Activated T-cell treated with anti-CD3 and anti-CD28 coated beads, Interleukin-2, amount 50 U/mL, for 1 hour (primary cell): ENCODE results near the gene SLC4A1AP.
"Not testable (repeated sequence)": the region's sequence is repeated elsewhere in the genome, so short reads cannot be mapped to it uniquely, and the experiment has no call there.

Experiments
- DNase-seq: peaks from one replicate; pipeline ENCODE4 v3.0.0-alpha.2; 2020

SLC4A1AP gene, protein sequence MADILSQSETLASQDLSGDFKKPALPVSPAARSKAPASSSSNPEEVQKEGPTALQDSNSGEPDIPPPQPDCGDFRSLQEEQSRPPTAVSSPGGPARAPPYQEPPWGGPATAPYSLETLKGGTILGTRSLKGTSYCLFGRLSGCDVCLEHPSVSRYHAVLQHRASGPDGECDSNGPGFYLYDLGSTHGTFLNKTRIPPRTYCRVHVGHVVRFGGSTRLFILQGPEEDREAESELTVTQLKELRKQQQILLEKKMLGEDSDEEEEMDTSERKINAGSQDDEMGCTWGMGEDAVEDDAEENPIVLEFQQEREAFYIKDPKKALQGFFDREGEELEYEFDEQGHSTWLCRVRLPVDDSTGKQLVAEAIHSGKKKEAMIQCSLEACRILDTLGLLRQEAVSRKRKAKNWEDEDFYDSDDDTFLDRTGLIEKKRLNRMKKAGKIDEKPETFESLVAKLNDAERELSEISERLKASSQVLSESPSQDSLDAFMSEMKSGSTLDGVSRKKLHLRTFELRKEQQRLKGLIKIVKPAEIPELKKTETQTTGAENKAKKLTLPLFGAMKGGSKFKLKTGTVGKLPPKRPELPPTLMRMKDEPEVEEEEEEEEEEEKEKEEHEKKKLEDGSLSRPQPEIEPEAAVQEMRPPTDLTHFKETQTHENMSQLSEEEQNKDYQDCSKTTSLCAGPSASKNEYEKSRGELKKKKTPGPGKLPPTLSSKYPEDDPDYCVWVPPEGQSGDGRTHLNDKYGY

GRCh38 chr2:27663285-27664153 lies at the start of gene SLC4A1AP, which contains the start of gene SUPT7L:
TSS of gene SLC4A1AP (plus strand) at chr2:27663889. CDS start at chr2:27663915, 26 bp downstream.
TSS of gene SUPT7L (minus strand) at chr2:27663614. CDS start at chr2:27662192, 1,422 bp downstream.
- peak; percentile 82 for DNase-seq

- no peak for DNase-seq
These were observed 49.7 kb upstream of the SLC4A1AP start for GRCh38 chr2:27613985-27614384.

DNA sequence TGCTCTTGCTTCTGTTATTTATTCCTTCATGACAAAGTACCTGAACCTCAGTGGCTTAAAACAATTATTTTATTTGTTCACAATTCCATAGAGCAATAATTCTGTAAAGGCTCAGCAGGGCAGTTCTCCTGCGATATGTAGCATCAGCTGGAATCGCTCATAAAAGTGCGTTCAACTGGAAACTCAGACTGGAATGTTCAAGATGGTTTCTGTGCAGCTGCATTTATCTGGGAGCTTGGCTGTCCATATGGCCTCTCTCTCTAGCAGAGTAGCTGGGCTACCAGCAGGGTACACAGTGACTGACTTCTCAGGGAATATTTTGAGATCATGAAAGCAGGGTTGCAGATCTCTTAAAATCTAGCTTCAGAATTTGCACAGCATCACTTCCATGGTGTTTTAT lies 48.4 kb upstream of the SLC4A1AP start:
- DNase-seq, result no peak

- no peak for DNase-seq
These were observed 42.2 kb upstream of the SLC4A1AP start for GRCh38 chr2:27621524-27621923.

DNA sequence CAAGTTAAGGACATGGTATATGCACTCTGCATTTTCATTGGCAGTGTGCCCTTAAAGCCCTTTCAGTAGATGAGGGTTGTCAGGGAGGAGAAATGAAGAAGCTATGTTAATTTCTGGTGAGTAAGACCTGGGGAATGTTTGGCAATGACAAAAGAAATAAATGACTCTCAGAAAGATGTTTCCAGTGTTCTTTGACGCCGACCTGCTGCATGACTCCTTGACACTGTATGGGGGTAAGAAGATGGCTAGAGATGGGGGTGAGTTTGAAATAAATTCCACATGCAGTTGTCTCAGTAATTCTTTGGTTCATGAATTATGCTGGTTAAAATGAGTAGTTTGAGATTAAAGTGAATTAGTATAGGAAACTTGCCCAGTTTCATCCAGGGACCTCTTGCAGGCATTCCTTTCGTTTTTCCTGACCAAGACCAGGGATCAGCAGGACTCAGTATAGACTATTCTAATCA lies 40.7 kb upstream of the SLC4A1AP start:
- no peak for DNase-seq

- no peak for DNase-seq
These were observed 38.7 kb upstream of the SLC4A1AP start for GRCh38 chr2:27624943-27625342.

GRCh38 chr2:27626323-27626722 lies 37.4 kb upstream of the SLC4A1AP start:
- not testable (repeated sequence) for DNase-seq

DNA sequence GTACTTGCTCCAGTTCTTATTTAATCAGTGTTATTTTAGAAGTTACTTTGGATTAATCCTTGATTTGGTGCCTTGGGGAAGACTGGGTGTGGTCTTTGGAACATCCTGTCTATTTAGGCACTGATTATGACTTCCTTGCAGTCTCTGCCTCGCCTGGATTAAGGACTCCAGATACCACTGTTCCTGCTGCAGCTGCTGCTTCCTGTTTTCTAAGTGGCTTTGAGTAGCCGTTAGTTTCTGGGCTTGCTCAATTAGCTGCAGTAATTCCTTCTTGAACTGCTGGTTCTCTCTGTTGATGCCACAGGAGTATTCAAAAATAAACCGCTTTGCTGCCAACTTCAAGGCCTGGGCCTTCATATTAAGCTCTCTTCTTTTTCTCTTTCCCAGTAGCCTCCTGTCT lies 36.8 kb upstream of the SLC4A1AP start:
- not testable (repeated sequence) for DNase-seq

- DNase-seq, result no peak
These were observed 35.5 kb upstream of the SLC4A1AP start for GRCh38 chr2:27627963-27628766.

GRCh38 chr2:27628767-27629709 lies 34.7 kb upstream of the SLC4A1AP start, which contains the start of the genes CCDC121 and GPN1:
TSS of gene CCDC121 (minus strand) at chr2:27629012. CDS start at chr2:27627799, 1,213 bp downstream.
TSS of gene GPN1 (plus strand) at chr2:27629050. CDS start at chr2:27629059, 9 bp downstream.
- DNase-seq, result peak; percentile 92

DNA sequence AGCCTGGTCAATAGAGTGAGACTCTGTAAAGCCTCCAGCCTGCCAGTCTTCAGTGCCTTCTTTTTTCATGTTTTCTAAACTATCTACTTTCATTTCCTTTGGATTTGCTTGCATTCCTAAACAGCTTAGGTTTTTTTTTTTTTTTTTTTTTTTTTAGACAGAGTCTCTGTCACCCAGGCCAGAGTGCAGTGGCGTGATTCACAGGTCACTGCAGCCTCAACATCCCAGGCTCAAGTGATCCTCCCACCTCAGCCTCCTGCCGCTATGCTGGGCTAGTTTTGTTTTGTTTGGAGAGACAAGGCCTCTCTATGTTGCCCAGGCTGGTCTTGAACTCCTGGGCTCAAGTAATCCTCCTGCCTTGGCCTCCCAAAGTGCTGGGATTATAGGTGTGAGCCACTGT lies 33.4 kb upstream of the SLC4A1AP start:
- not testable (repeated sequence) for DNase-seq

- no peak for DNase-seq
These were observed 29.4 kb upstream of the SLC4A1AP start for GRCh38 chr2:27634291-27634690.

- no peak for DNase-seq
These were observed 26.9 kb upstream of the SLC4A1AP start for GRCh38 chr2:27636766-27637165.

- no peak for DNase-seq
These were observed 25.6 kb upstream of the SLC4A1AP start for GRCh38 chr2:27638037-27638637.

DNA sequence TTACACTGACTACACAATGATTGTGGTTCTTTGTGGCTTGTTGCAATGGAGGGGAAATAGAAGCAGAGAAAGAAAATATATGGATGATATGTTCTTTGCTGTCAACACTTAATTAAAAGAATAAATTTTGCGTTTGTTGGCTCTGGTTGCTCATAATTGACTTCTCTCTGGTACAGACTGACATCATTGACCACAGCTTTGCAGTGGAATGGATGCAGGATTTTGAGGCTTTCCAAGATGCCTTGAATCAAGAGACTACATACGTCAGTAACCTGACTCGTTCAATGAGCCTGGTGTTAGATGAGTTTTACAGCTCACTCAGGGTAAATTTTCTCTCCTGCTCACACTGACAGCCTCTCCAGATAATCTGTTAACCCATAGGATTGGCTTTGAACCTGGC lies 25.0 kb upstream of the SLC4A1AP start:
- DNase-seq, result no peak

DNA sequence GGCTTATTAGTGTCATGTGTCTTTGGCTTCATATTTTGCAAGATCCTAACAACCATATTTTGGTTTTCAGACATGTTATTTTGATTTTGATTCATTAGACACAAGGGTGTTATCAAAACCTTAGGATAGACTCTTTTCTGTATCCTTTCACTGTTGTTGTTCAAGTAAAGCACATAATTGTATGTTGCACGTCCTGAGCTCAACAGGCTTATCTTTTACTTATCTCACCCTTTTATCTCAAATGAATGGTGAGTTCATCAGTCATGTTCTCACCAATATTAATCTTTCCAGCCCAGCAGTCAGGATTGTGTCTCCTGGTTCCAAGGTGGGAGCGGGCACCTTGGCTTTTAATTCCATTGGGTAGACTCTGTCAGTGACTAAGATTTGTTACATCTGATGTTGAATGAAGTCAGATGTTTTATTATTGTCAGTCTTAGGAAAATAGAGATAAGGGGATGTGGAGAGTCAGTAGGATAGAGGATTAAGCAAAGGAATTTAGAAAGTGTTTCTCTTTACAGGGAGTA lies 22.9 kb upstream of the SLC4A1AP start:
- no peak for DNase-seq

GRCh38 chr2:27645197-27645596 lies 18.5 kb upstream of the SLC4A1AP start:
- DNase-seq, result no peak

DNA sequence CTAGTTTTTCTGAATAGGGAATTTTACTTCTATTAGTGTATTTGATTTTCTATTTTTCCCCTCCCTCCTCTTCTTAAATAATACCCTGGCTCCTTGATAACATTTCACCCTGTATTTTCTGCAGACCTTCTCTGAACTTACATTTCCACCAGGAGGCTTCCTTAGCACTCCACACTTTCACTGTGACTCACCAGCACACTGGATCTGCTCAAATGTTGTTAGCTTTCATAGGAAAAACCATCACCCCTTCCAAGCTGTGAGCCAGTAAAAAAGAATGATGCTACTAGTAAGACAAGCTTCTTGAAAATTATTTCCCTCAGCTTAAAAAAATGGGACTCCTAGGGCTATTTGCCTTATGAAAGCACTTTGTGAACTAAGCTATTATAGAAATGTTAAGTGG lies 16.4 kb upstream of the SLC4A1AP start:
- DNase-seq, result no peak

DNA sequence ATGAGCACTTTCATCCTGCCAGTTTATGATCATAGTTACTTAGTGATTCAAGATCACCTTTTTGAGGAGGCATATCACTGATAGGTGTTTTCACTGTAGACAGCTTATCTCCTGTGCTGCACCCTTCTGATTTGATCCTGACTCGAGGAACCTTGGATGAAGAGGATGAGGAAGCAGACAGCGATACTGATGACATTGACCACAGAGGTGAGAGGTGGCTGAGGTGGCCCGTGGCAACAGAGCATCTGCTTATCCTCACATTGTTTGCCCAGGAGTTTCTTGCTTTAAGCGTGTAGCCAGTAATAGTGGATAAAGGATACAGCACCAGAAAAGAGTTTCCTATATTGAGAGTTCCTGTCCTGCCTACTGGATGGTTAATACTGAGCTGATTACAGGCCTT lies 16.0 kb upstream of the SLC4A1AP start:
- DNase-seq, result no peak

- no peak for DNase-seq
These were observed 12.6 kb upstream of the SLC4A1AP start for GRCh38 chr2:27651056-27651455.
